Panc1 (cell line): ENCODE results near the gene CREB5. TPM values are rescaled to one million over a fixed set of nuclear protein-coding genes. Genes with fewer than 3 reads are reported as not detected.

Experiments
- ATAC-seq: fragments of 200-7000 bp; cut with Tn5 transposase; 2 replicates; pipeline ENCODE4 v1.9.1; 2020; ENCODE audit warnings: mild to moderate bottlenecking, moderate library complexity
- BruUV-seq: library from RNA; stranded (reverse); fragments of 400-500 nt; replicated peaks from 2 replicates; lab custom pipeline; 2021; lab: Mats Ljungman, UMichigan
- CTCF ChIA-PET: fragments of 300-600 bp; sonication (Branson Sonifier 250); formaldehyde crosslinking; loops from one replicate; lab custom pipeline; 2022; ENCODE audit warnings: antibody characterized with exemption; lab: Charles Lee
- POLR2A ChIA-PET: fragments of 300-600 bp; sonication (Branson Sonifier 250); formaldehyde crosslinking; loops from one replicate; lab custom pipeline; 2022; ENCODE audit warnings: antibody characterized with exemption; lab: Charles Lee
- DNase-seq: peaks from one replicate; pipeline ENCODE4 v3.0.0-alpha.2; 2010; ENCODE audit warnings: low read depth, low spot score
- H3K27ac ChIP-seq: 2 replicates; pipeline ENCODE4 v1.5.1; 2011; ENCODE audit warnings: mild to moderate bottlenecking, low read length, inconsistent platforms
- H3K27me3 ChIP-seq: fragments of 200-500 bp; sonication (Bioruptor generic); 2 replicates; pipeline ENCODE4 v1.6.0; 2014; ENCODE audit warnings: low read length, inconsistent platforms; ENCODE audit not compliant: control insufficient read depth, insufficient read depth
- H3K36me3 ChIP-seq: fragments of 200-500 bp; sonication (Bioruptor generic); 2 replicates; pipeline ENCODE4 v1.5.1; 2014; ENCODE audit warnings: inconsistent platforms, mild to moderate bottlenecking, low read length, moderate library complexity; ENCODE audit not compliant: control insufficient read depth, insufficient read depth
- H3K4me1 ChIP-seq: 2 replicates; pipeline ENCODE4 v1.5.1; 2011; ENCODE audit warnings: inconsistent platforms, mild to moderate bottlenecking, low read length, moderate library complexity; ENCODE audit not compliant: control insufficient read depth, insufficient read depth
- H3K4me3 ChIP-seq, 2 experiments: 2 replicates each; pipeline ENCODE4 v1.5.1; 2011 to 2012; ENCODE audit warnings: low read depth in 2 of 2, low read length in 2 of 2, mild to moderate bottlenecking in 2 of 2, inconsistent platforms in 1 of 2, moderate library complexity in 1 of 2
- H3K9me3 ChIP-seq: fragments of 200-500 bp; sonication (Bioruptor generic); 2 replicates; pipeline ENCODE4 v1.5.1; 2014; ENCODE audit warnings: low read depth, mild to moderate bottlenecking, inconsistent platforms, low read length, moderate library complexity; ENCODE audit not compliant: control insufficient read depth, insufficient read depth
- CTCF ChIP-seq: fragments of 450-650 bp; IDR thresholded peaks from 2 replicates; pipeline ENCODE4 v1.5.1; 2017; ENCODE audit warnings: mild to moderate bottlenecking
- POLR2AphosphoS5 ChIP-seq: IDR thresholded peaks from 2 replicates; pipeline ENCODE4 v1.6.1; 2012; ENCODE audit warnings: mild to moderate bottlenecking, low read depth, low read length, moderate library complexity
- REST ChIP-seq, 2 experiments: IDR thresholded peaks; 2 replicates each; pipeline ENCODE4 v1.6.1; 2011 to 2012; ENCODE audit warnings: low read depth in 2 of 2, control low read depth in 1 of 2, low read length in 1 of 2, mild to moderate bottlenecking in 1 of 2, moderate library complexity in 1 of 2; ENCODE audit not compliant: insufficient read depth in 1 of 2
- SIN3A ChIP-seq: IDR thresholded peaks from 2 replicates; pipeline ENCODE4 v1.6.1; 2012; ENCODE audit warnings: low read depth, mild to moderate bottlenecking, low read length, moderate library complexity, borderline replicate concordance; ENCODE audit not compliant: insufficient read depth
- TCF7L2 ChIP-seq: IDR thresholded peaks from 2 replicates; pipeline ENCODE4 v1.6.1; 2011; ENCODE audit warnings: mild to moderate bottlenecking, low read depth, low read length, inconsistent platforms
- in situ Hi-C: cut with HindIII; loops from 2 replicates; pipeline ENCODE4 v1.10.0; 2016; ENCODE audit warnings: low sequenced_read_pairs, low pct_unique_long_range_greater_than_20kb
- intact Hi-C: fragments of 100-400 bp; cut with micrococcal nuclease; formaldehyde crosslinking; loops from one replicate; pipeline ENCODE4 v1.10.0; 2022; ENCODE audit not compliant: unreplicated experiment
- total RNA-seq: library from RNA; stranded (reverse); gene quantifications from one replicate; pipeline ENCODE4 v1.2.1, GENCODE V29; 2021; ENCODE audit not compliant: unreplicated experiment

The CREB5 gene
- total RNA-seq, 1 experiment from 2014 or later, result 3.1 TPM

GRCh38 chr7:28371846-28372245 lies 40.5 kb upstream of the CREB5 start:
- no peak for ATAC-seq
- POLR2A ChIA-PET, result no interaction called here
- no peaks in the 10 kb centered on the region for H3K9me3 ChIP-seq
- no peaks in the 10 kb centered on the region for H3K4me1 ChIP-seq
- intact Hi-C loops (no loop called here), in situ Hi-C loops (no loop called here)
- no TSS peak for BruUV-seq
- no peak overlapping the region for H3K4me3 ChIP-seq
- no peaks in the 10 kb centered on the region; the same call in 1 of the 2 replicates for H3K27me3 ChIP-seq
- no peak overlapping the region for H3K27ac ChIP-seq
- TF ChIP-seq SIN3A (no peak), POLR2AphosphoS5 (no peak), REST (IDR thresholded peaks at IDR 0.05; ENCODE audit: insufficient read depth in 1 of 2, low read depth in 2 of 2, low read length in 1 of 2) (no peak), CTCF (no peak), TCF7L2 (no peak)
- no peak for DNase-seq
- no peaks in the 10 kb centered on the region for H3K36me3 ChIP-seq
- CTCF ChIA-PET, result no interaction called here

- Histone ChIP-seq H3K36me3 (no peaks in the 10 kb centered on the region), H3K4me3 (no peak overlapping the region), H3K4me1 (no peaks in the 10 kb centered on the region), H3K27ac (no peak overlapping the region), H3K27me3 (0 out of 2 replicates have a peak, but pooled peaks cover 2% of the 10 kb centered on the region), H3K9me3 (no peaks in the 10 kb centered on the region)
- BruUV-seq, result no TSS peak
- ChIA-PET CTCF (no interaction called here), POLR2A (no interaction called here)
- intact Hi-C loops, result no loop called here
- no peak for TF ChIP-seq CTCF
- TF ChIP-seq REST (IDR thresholded peaks at IDR 0.05; ENCODE audit: insufficient read depth in 1 of 2, low read depth in 2 of 2, low read length in 1 of 2), result no peak
- no peak for TF ChIP-seq SIN3A
- no peak for ATAC-seq
- in situ Hi-C loops, result no loop called here
- DNase-seq, result no peak
These were observed 38.3 kb upstream of the CREB5 start for GRCh38 chr7:28373990-28374389.
